Hepatocyte (in vitro differentiated cells): Measurements from ENCODE around the gene SETBP1. TPM values are rescaled to one million over a fixed set of nuclear protein-coding genes. Genes with fewer than 3 reads are reported as not detected.
A peak's percentile ranks its signal among the peaks of the same experiment; 100 is the strongest.

Experiments
- DNase-seq: peaks from one replicate; pipeline ENCODE4 v3.0.0-alpha.2; 2016; ENCODE audit warnings: low spot score
- H2AFZ ChIP-seq: fragments of 200-600 bp; sonication (generic); 2 replicates; pipeline ENCODE4 v1.6.0; 2016; ENCODE audit warnings: antibody characterized with exemption, mild to moderate bottlenecking
- H3K27ac ChIP-seq: fragments of 200-600 bp; sonication (generic); 2 replicates; pipeline ENCODE4 v1.5.1; 2016; ENCODE audit warnings: mild to moderate bottlenecking
- H3K27me3 ChIP-seq: fragments of 200-600 bp; sonication (generic); 2 replicates; pipeline ENCODE4 v1.6.1; 2016
- H3K36me3 ChIP-seq: fragments of 200-600 bp; sonication (generic); replicated peaks from 2 replicates; pipeline ENCODE4 v1.5.1; 2016; ENCODE audit warnings: low read depth; ENCODE audit not compliant: insufficient read depth
- H3K4me1 ChIP-seq: fragments of 200-600 bp; sonication (generic); 2 replicates; pipeline ENCODE4 v1.5.1; 2016; ENCODE audit warnings: mild to moderate bottlenecking, moderate library complexity; ENCODE audit not compliant: insufficient read depth
- H3K4me2 ChIP-seq: fragments of 200-600 bp; sonication (generic); 2 replicates; pipeline ENCODE4 v1.6.0; 2016
- H3K4me3 ChIP-seq: fragments of 200-600 bp; sonication (generic); 2 replicates; pipeline ENCODE4 v1.5.1; 2016; ENCODE audit warnings: mild to moderate bottlenecking
- H3K79me2 ChIP-seq: fragments of 200-600 bp; sonication (generic); 2 replicates; pipeline ENCODE4 v1.6.0; 2017; ENCODE audit warnings: mild to moderate bottlenecking
- H3K9me2 ChIP-seq: fragments of 200-600 bp; sonication (generic); replicated peaks from 2 replicates; pipeline ENCODE4 v1.6.0; 2017; ENCODE audit warnings: mild to moderate bottlenecking; ENCODE audit not compliant: insufficient read depth
- H3K9me3 ChIP-seq: fragments of 200-600 bp; sonication (generic); 2 replicates; pipeline ENCODE4 v1.5.1; 2016; ENCODE audit warnings: low read depth, mild to moderate bottlenecking
- H4K20me1 ChIP-seq: fragments of 200-600 bp; sonication (generic); 2 replicates; pipeline ENCODE4 v1.6.0; 2016; ENCODE audit warnings: mild to moderate bottlenecking; ENCODE audit not compliant: insufficient read depth, poor library complexity, severe bottlenecking
- CTCF ChIP-seq: fragments of 200-600 bp; sonication (generic); IDR thresholded peaks from 2 replicates; pipeline ENCODE4 v1.5.1; 2016; ENCODE audit warnings: antibody characterized with exemption, mild to moderate bottlenecking; ENCODE audit not compliant: poor library complexity
- EZH2 ChIP-seq: fragments of 200-600 bp; sonication (generic); IDR thresholded peaks from 2 replicates; pipeline ENCODE4 v1.6.1; 2016; ENCODE audit warnings: antibody characterized with exemption, mild to moderate bottlenecking, borderline replicate concordance
- EZH2phosphoT487 ChIP-seq: fragments of 200-600 bp; sonication (generic); IDR thresholded peaks from one replicate; pipeline ENCODE4 v1.6.1; 2018; ENCODE audit warnings: antibody characterized with exemption, mild to moderate bottlenecking, low read depth, moderate library complexity; ENCODE audit not compliant: unreplicated experiment, severe bottlenecking
- WGBS: methylation state at CpG from one replicate; pipeline ENCODE4 v1.1.6; 2016; ENCODE audit warnings: low lambda C conversion rate; ENCODE audit errors: missing lambda C conversion rate; 5-methylcytosine and 5-hydroxymethylcytosine counted together
- polyA plus RNA-seq: library from polyadenylated mRNA; unstranded; fragments of >200 nt; fragmentation: Nextera tagmentation; extraction: Ambion mirVana; gene quantifications from 2 replicates; pipeline ENCODE4 v1.2.1, GENCODE V29; 2016
- total RNA-seq: library from RNA; depleted of rRNA; stranded (reverse); fragments of >200 nt; gene quantifications from 2 replicates; pipeline ENCODE4 v1.2.3, GENCODE V29; 2014

Gene SETBP1
- total and polyA plus RNA-seq, 2 experiments from 2014 or later: 10.3 to 21.1 TPM

GRCh38 chr18:44636241-44636640 is 44.4 kb upstream of the SETBP1 start:
- Histone ChIP-seq H3K9me2 (no peaks in the 10 kb centered on the region), H3K79me2 (no peaks in the 10 kb centered on the region), H3K4me3 (no peak overlapping the region), H4K20me1 (no peaks in the 10 kb centered on the region), H3K4me2 (no peak overlapping the region), H3K36me3 (no peaks in the 10 kb centered on the region), H2AFZ (no peak overlapping the region), H3K27ac (no peak overlapping the region), H3K27me3 (no peaks in the 10 kb centered on the region), H3K9me3 (no peaks in the 10 kb centered on the region), H3K4me1 (peaks cover 8% of the 10 kb centered on the region)
- TF ChIP-seq CTCF (no peak), EZH2phosphoT487 (no peak), EZH2 (no peak)
- no peak for DNase-seq

- no peaks in the 10 kb centered on the region for H3K79me2 ChIP-seq
- peak overlapping the region; percentile 4 for H3K4me2 ChIP-seq
- WGBS: 34% methylated on average over 5 of the region's 5 CpGs
Observed at GRCh38 chr18:44637210-44638033, 43.3 kb upstream of the SETBP1 start.

GRCh38 chr18:44638034-44638540 is 42.6 kb upstream of the SETBP1 start:
- no peaks in the 10 kb centered on the region for H3K79me2 ChIP-seq
- H3K9me3 ChIP-seq: no peaks in the 10 kb centered on the region
- H3K27me3 ChIP-seq: no peaks in the 10 kb centered on the region
- H3K36me3 ChIP-seq: no peaks in the 10 kb centered on the region
- H2AFZ ChIP-seq: no peak overlapping the region
- H3K4me2 ChIP-seq: no peak overlapping the region
- no peaks in the 10 kb centered on the region for H4K20me1 ChIP-seq
- peaks cover 8% of the 10 kb centered on the region for H3K4me1 ChIP-seq
- H3K4me3 ChIP-seq: no peak overlapping the region
- no peaks in the 10 kb centered on the region for H3K9me2 ChIP-seq
- TF ChIP-seq CTCF (no peak), EZH2 (no peak), EZH2phosphoT487 (no peak)
- WGBS: 94% methylated on average over 4 of the region's 4 CpGs
- H3K27ac ChIP-seq: peak overlapping the region; percentile 44
- DNase-seq: no peak

More at GRCh38 chr18:44637210-44638033, 43.3 kb upstream of the SETBP1 start:
- no peak overlapping the region for H2AFZ ChIP-seq
- H3K27me3 ChIP-seq: no peaks in the 10 kb centered on the region
- no peaks in the 10 kb centered on the region for H3K9me2 ChIP-seq
- DNase-seq: peak; percentile 30
- H3K4me1 ChIP-seq: peaks cover 8% of the 10 kb centered on the region
- no peaks in the 10 kb centered on the region for H3K36me3 ChIP-seq
- no peaks in the 10 kb centered on the region for H4K20me1 ChIP-seq
- peak overlapping the region; percentile 44 for H3K27ac ChIP-seq
- no peaks in the 10 kb centered on the region for H3K9me3 ChIP-seq
- TF ChIP-seq EZH2phosphoT487 (no peak), EZH2 (no peak), CTCF (no peak)
- no peak overlapping the region for H3K4me3 ChIP-seq
